SK-N-SH treated with all-trans-retinoic acid at 6 μM for 48 hours (cell line): ENCODE data around the gene QSOX2.

Experiments used
- ATAC-seq: fragments of 200-7000 bp; cut with Tn5 transposase; 3 replicates; pipeline ENCODE4 v1.9.1; 2020; ENCODE audit warnings: mild to moderate bottlenecking, moderate library complexity
- ARNTL ChIP-seq: fragments of 450-650 bp; formaldehyde crosslinking; IDR thresholded peaks from 2 replicates; pipeline ENCODE4 v1.5.0; 2020; ENCODE audit warnings: low read depth, mild to moderate bottlenecking, moderate library complexity, borderline replicate concordance
- BACH2 ChIP-seq: fragments of 250-450 bp; sonication (Bioruptor Pico); IDR thresholded peaks from 2 replicates; pipeline ENCODE4 v1.9.0; 2021; ENCODE audit warnings: mild to moderate bottlenecking, borderline replicate concordance
- CSDC2 ChIP-seq: fragments of 250-450 bp; sonication (Bioruptor Pico); IDR thresholded peaks from 2 replicates; pipeline ENCODE4 v1.5.0; 2020; ENCODE audit warnings: mild to moderate bottlenecking, moderate library complexity
- ISL1 ChIP-seq: fragments of 250-450 bp; sonication (Bioruptor Pico); IDR thresholded peaks from 2 replicates; pipeline ENCODE4 v2.1.2; 2022; ENCODE audit warnings: mild to moderate bottlenecking, moderate library complexity
- OSR1 ChIP-seq: fragments of 250-450 bp; sonication (Bioruptor Pico); IDR thresholded peaks from 2 replicates; pipeline ENCODE4 v1.8.0; 2022; ENCODE audit warnings: moderate library complexity, mild to moderate bottlenecking, inconsistent platforms
- SNAI2 ChIP-seq: fragments of 250-450 bp; sonication (Bioruptor Pico); IDR thresholded peaks from 2 replicates; pipeline ENCODE4 v1.5.0; 2020; ENCODE audit warnings: mild to moderate bottlenecking, moderate library complexity
- TCF4 ChIP-seq: fragments of 250-450 bp; sonication (Bioruptor Pico); IDR thresholded peaks from 2 replicates; pipeline ENCODE4 v1.8.0; 2021; ENCODE audit warnings: mild to moderate bottlenecking, moderate library complexity, borderline replicate concordance
- TOX ChIP-seq: fragments of 250-450 bp; sonication (Bioruptor Pico); IDR thresholded peaks from 2 replicates; pipeline ENCODE4 v1.8.0; 2021; ENCODE audit warnings: mild to moderate bottlenecking, moderate library complexity, borderline replicate concordance
- ZC3H10 ChIP-seq: fragments of 250-450 bp; sonication (Bioruptor Pico); IDR thresholded peaks from 2 replicates; pipeline ENCODE4 v1.5.1; 2021; ENCODE audit warnings: mild to moderate bottlenecking, moderate library complexity
- ZFP30 ChIP-seq: fragments of 450-650 bp; formaldehyde crosslinking; IDR thresholded peaks from 2 replicates; pipeline ENCODE4 v1.5.0; 2022; ENCODE audit warnings: mild to moderate bottlenecking, moderate library complexity
- ZNF70 ChIP-seq: fragments of 450-650 bp; formaldehyde crosslinking; IDR thresholded peaks from 2 replicates; pipeline ENCODE4 v1.5.0; 2020; ENCODE audit warnings: mild to moderate bottlenecking, moderate library complexity
- ZNF8 ChIP-seq: fragments of 450-650 bp; formaldehyde crosslinking; IDR thresholded peaks from 2 replicates; pipeline ENCODE4 v1.5.0; 2020; ENCODE audit warnings: mild to moderate bottlenecking, moderate library complexity
- TF ChIP-seq, protein P1 (sequence below): fragments of 250-450 bp; sonication (Bioruptor Pico); IDR thresholded peaks from 2 replicates; pipeline ENCODE4 v1.5.1; 2020; ENCODE audit warnings: low read depth, mild to moderate bottlenecking, moderate library complexity
- TF ChIP-seq, protein P2 (sequence below): fragments of 250-450 bp; sonication (Bioruptor Pico); IDR thresholded peaks from 2 replicates; pipeline ENCODE4 v1.8.0; 2020; ENCODE audit warnings: mild to moderate bottlenecking, moderate library complexity, borderline replicate concordance
- TF ChIP-seq, protein P3 (sequence below): fragments of 250-450 bp; sonication (Bioruptor Pico); IDR thresholded peaks from 2 replicates; pipeline ENCODE4 v1.5.1; 2021; ENCODE audit warnings: mild to moderate bottlenecking, moderate library complexity
- TF ChIP-seq, protein P4 (sequence below): fragments of 250-450 bp; sonication (Bioruptor Pico); IDR thresholded peaks from 2 replicates; pipeline ENCODE4 v1.5.0; 2020; ENCODE audit warnings: mild to moderate bottlenecking, moderate library complexity

QSOX2 gene

DNA sequence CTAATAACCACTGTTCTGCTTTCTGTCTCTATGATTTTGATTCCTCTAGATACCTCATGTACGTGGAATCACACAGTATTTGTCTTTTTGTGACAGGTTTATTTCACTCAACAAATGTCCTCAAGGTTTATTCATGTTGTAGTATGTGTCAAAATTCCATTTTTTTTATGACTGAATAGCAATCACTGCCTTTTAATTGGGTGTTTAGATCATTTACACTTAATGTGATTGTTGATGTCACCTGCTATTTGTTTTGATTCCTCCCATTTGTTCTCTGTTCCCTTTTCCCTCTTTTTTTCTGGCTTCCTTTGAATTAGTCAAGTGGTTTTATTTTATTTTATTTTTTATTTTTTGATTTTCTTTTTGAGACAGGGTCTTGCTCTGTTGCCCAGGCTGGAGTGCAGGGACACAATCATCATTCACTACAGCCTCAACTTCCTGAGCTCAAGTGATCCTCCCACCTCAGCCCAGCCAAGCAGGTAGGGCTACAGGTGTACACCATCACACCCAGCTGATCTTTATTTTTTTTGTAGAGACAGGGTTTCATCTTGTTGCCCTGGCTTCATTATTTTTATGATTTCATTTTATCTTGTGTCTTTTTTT, 82.3 kb downstream of the QSOX2 start:
- no peak for ATAC-seq
- TF ChIP-seq, protein P1, sequence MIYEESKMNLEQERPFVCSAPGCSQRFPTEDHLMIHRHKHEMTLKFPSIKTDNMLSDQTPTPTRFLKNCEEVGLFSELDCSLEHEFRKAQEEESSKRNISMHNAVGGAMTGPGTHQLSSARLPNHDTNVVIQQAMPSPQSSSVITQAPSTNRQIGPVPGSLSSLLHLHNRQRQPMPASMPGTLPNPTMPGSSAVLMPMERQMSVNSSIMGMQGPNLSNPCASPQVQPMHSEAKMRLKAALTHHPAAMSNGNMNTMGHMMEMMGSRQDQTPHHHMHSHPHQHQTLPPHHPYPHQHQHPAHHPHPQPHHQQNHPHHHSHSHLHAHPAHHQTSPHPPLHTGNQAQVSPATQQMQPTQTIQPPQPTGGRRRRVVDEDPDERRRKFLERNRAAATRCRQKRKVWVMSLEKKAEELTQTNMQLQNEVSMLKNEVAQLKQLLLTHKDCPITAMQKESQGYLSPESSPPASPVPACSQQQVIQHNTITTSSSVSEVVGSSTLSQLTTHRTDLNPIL (CRISPR knock-in tag), result no peak
- TF ChIP-seq TOX (CRISPR knock-in tag), result no peak
- TF ChIP-seq, protein P2, sequence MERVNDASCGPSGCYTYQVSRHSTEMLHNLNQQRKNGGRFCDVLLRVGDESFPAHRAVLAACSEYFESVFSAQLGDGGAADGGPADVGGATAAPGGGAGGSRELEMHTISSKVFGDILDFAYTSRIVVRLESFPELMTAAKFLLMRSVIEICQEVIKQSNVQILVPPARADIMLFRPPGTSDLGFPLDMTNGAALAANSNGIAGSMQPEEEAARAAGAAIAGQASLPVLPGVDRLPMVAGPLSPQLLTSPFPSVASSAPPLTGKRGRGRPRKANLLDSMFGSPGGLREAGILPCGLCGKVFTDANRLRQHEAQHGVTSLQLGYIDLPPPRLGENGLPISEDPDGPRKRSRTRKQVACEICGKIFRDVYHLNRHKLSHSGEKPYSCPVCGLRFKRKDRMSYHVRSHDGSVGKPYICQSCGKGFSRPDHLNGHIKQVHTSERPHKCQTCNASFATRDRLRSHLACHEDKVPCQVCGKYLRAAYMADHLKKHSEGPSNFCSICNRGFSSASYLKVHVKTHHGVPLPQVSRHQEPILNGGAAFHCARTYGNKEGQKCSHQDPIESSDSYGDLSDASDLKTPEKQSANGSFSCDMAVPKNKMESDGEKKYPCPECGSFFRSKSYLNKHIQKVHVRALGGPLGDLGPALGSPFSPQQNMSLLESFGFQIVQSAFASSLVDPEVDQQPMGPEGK (CRISPR knock-in tag), result no peak
- no peak for TF ChIP-seq OSR1 (CRISPR knock-in tag)
- TF ChIP-seq SNAI2 (CRISPR knock-in tag), result no peak
- TF ChIP-seq, protein P3, sequence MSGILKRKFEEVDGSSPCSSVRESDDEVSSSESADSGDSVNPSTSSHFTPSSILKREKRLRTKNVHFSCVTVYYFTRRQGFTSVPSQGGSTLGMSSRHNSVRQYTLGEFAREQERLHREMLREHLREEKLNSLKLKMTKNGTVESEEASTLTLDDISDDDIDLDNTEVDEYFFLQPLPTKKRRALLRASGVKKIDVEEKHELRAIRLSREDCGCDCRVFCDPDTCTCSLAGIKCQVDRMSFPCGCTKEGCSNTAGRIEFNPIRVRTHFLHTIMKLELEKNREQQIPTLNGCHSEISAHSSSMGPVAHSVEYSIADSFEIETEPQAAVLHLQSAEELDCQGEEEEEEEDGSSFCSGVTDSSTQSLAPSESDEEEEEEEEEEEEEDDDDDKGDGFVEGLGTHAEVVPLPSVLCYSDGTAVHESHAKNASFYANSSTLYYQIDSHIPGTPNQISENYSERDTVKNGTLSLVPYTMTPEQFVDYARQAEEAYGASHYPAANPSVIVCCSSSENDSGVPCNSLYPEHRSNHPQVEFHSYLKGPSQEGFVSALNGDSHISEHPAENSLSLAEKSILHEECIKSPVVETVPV (CRISPR knock-in tag), result no peak
- TF ChIP-seq, protein P4, sequence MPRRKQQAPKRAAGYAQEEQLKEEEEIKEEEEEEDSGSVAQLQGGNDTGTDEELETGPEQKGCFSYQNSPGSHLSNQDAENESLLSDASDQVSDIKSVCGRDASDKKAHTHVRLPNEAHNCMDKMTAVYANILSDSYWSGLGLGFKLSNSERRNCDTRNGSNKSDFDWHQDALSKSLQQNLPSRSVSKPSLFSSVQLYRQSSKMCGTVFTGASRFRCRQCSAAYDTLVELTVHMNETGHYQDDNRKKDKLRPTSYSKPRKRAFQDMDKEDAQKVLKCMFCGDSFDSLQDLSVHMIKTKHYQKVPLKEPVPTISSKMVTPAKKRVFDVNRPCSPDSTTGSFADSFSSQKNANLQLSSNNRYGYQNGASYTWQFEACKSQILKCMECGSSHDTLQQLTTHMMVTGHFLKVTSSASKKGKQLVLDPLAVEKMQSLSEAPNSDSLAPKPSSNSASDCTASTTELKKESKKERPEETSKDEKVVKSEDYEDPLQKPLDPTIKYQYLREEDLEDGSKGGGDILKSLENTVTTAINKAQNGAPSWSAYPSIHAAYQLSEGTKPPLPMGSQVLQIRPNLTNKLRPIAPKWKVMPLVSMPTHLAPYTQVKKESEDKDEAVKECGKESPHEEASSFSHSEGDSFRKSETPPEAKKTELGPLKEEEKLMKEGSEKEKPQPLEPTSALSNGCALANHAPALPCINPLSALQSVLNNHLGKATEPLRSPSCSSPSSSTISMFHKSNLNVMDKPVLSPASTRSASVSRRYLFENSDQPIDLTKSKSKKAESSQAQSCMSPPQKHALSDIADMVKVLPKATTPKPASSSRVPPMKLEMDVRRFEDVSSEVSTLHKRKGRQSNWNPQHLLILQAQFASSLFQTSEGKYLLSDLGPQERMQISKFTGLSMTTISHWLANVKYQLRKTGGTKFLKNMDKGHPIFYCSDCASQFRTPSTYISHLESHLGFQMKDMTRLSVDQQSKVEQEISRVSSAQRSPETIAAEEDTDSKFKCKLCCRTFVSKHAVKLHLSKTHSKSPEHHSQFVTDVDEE (CRISPR knock-in tag), result no peak
- no peak for TF ChIP-seq ZNF70
- TF ChIP-seq ARNTL, result no peak
- TF ChIP-seq, all 23 proteins: peak for 0

DNA sequence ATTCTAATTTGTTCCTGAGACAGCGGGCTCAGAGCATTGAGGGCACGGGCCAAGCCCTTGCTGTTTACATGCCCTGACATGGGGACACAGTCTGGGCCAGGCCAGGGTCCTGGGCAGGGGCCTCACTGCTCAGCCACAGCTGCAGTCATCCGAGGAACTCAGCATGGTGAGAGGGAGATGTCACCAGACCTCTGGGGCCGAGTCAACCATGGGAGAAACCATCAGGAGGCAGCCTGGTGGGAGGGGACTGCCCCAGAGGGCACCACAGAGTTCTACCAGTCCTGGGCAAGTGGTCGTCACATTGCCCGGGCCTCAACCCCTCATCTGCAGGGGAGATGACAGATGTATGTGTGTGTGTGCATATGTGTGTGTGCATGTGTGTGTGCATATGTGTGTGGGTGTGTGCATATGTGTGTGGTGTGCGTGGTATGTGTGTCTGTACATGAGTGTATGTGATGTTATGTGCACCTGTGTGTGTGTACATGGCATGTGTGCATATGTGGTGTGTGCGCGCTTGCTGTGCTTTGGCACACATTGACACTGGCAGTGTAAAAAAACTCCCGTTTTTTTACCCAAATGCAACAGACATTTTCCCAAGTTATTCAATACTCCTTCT, 84.5 kb downstream of the QSOX2 start:
- no peak for ATAC-seq

More for the DNA sequence above, 84.5 kb downstream of the QSOX2 start:
- TF ChIP-seq ZNF8 (CRISPR knock-in tag), result no peak
- TF ChIP-seq BACH2, result no peak
- TF ChIP-seq SNAI2 (CRISPR knock-in tag), result no peak
- no peak for TF ChIP-seq ISL1 (CRISPR knock-in tag)
- TF ChIP-seq TCF4, result no peak
- TF ChIP-seq, protein P3 (CRISPR knock-in tag), result no peak
- TF ChIP-seq, protein P1 (CRISPR knock-in tag), result no peak
- no peak for TF ChIP-seq ZFP30 (CRISPR knock-in tag)
- TF ChIP-seq ZC3H10 (CRISPR knock-in tag), result no peak
- no peak for TF ChIP-seq ARNTL
- TF ChIP-seq CSDC2 (CRISPR knock-in tag), result no peak
- TF ChIP-seq, protein P4 (CRISPR knock-in tag), result no peak
